Measurements from ENCODE around the gene KRT86.
"Not testable (repeated sequence)": the region's sequence is repeated elsewhere in the genome, so short reads cannot be mapped to it uniquely, and the experiment has no call there.

Gene KRT86

GRCh38 chr12:52332381-52332780 is 57.9 kb downstream of the KRT86 start:
- H3K4me1 Mint-ChIP-seq (ENCODE audit: low read depth): peaks cover 15% of the 10 kb centered on the region
- H3K27me3 Mint-ChIP-seq: peaks cover 3% of the 10 kb centered on the region
- no peak overlapping the region for H3K4me3 Mint-ChIP-seq
- no peaks in the 10 kb centered on the region for H3K9me3 Mint-ChIP-seq
- no peak overlapping the region for H3K27ac Mint-ChIP-seq
- no peaks in the 10 kb centered on the region for H3K36me3 Mint-ChIP-seq (ENCODE audit: low read depth)

GRCh38 chr12:52333321-52333720 is 58.9 kb downstream of the KRT86 start:
- H3K36me3 Mint-ChIP-seq (ENCODE audit: low read depth): no peaks in the 10 kb centered on the region

GRCh38 chr12:52334185-52334584 is 59.7 kb downstream of the KRT86 start:
- no peaks in the 10 kb centered on the region for H3K9me3 Mint-ChIP-seq
- H3K36me3 Mint-ChIP-seq (ENCODE audit: low read depth): no peaks in the 10 kb centered on the region
- H3K27ac Mint-ChIP-seq: no peak overlapping the region
- H3K4me3 Mint-ChIP-seq: no peak overlapping the region
- H3K4me1 Mint-ChIP-seq (ENCODE audit: low read depth): peaks cover 9% of the 10 kb centered on the region
- H3K27me3 Mint-ChIP-seq: peaks cover 10% of the 10 kb centered on the region

More at GRCh38 chr12:52333321-52333720, 58.9 kb downstream of the KRT86 start:
- Mint-ChIP-seq H3K27ac (no peak overlapping the region), H3K27me3 (peaks cover 3% of the 10 kb centered on the region), H3K4me3 (no peak overlapping the region), H3K4me1 (ENCODE audit: low read depth) (peaks cover 9% of the 10 kb centered on the region), H3K9me3 (no peaks in the 10 kb centered on the region)

- no peaks in the 10 kb centered on the region for H3K9me3 Mint-ChIP-seq
- H3K27me3 Mint-ChIP-seq: peaks cover 7% of the 10 kb centered on the region
- H3K4me3 Mint-ChIP-seq: no peak overlapping the region
- H3K4me1 Mint-ChIP-seq (ENCODE audit: low read depth): peaks cover 9% of the 10 kb centered on the region
- no peak overlapping the region for H3K27ac Mint-ChIP-seq
- H3K36me3 Mint-ChIP-seq (ENCODE audit: low read depth): no peaks in the 10 kb centered on the region
Measured at GRCh38 chr12:52335598-52336262, 61.3 kb downstream of the KRT86 start.

- Mint-ChIP-seq H3K27ac (peak overlapping the region; percentile 1), H3K27me3 (peaks cover 7% of the 10 kb centered on the region), H3K36me3 (ENCODE audit: low read depth) (no peaks in the 10 kb centered on the region), H3K4me3 (no peak overlapping the region), H3K4me1 (ENCODE audit: low read depth) (peaks cover 9% of the 10 kb centered on the region), H3K9me3 (no peaks in the 10 kb centered on the region)
Measured at GRCh38 chr12:52336641-52337040, 62.2 kb downstream of the KRT86 start.

- Mint-ChIP-seq H3K9me3 (no peaks in the 10 kb centered on the region), H3K36me3 (ENCODE audit: low read depth) (no peaks in the 10 kb centered on the region), H3K4me3 (no peak overlapping the region), H3K4me1 (ENCODE audit: low read depth) (peaks cover 9% of the 10 kb centered on the region), H3K27me3 (peaks cover 7% of the 10 kb centered on the region), H3K27ac (no peak overlapping the region)
Measured at GRCh38 chr12:52337054-52337453, 62.6 kb downstream of the KRT86 start.

- H3K9me3 Mint-ChIP-seq: no peaks in the 10 kb centered on the region
- H3K27ac Mint-ChIP-seq: no peak overlapping the region
- H3K4me3 Mint-ChIP-seq: no peak overlapping the region
- peaks cover 7% of the 10 kb centered on the region for H3K27me3 Mint-ChIP-seq
- H3K36me3 Mint-ChIP-seq (ENCODE audit: low read depth): no peaks in the 10 kb centered on the region
- peaks cover 9% of the 10 kb centered on the region for H3K4me1 Mint-ChIP-seq (ENCODE audit: low read depth)
Measured at GRCh38 chr12:52338241-52338960, 64.0 kb downstream of the KRT86 start.

- Mint-ChIP-seq H3K36me3 (ENCODE audit: low read depth) (no peaks in the 10 kb centered on the region), H3K27me3 (peaks cover 10% of the 10 kb centered on the region), H3K4me3 (no peak overlapping the region), H3K9me3 (no peaks in the 10 kb centered on the region), H3K27ac (no peak overlapping the region), H3K4me1 (ENCODE audit: low read depth) (peaks cover 9% of the 10 kb centered on the region)
Measured at GRCh38 chr12:52341066-52341580, 66.7 kb downstream of the KRT86 start.

- Mint-ChIP-seq H3K4me1 (ENCODE audit: low read depth) (no peaks in the 10 kb centered on the region), H3K9me3 (no peaks in the 10 kb centered on the region), H3K36me3 (ENCODE audit: low read depth) (no peaks in the 10 kb centered on the region), H3K27ac (no peak overlapping the region), H3K4me3 (no peak overlapping the region), H3K27me3 (peaks cover 10% of the 10 kb centered on the region)
Measured at GRCh38 chr12:52342781-52343490, 68.5 kb downstream of the KRT86 start.

GRCh38 chr12:52343550-52343949 is 69.1 kb downstream of the KRT86 start:
- H3K9me3 Mint-ChIP-seq: no peaks in the 10 kb centered on the region

GRCh38 chr12:52344111-52344510 is 69.7 kb downstream of the KRT86 start:
- peaks cover 3% of the 10 kb centered on the region for H3K27me3 Mint-ChIP-seq
- no peaks in the 10 kb centered on the region for H3K4me1 Mint-ChIP-seq (ENCODE audit: low read depth)
- no peaks in the 10 kb centered on the region for H3K36me3 Mint-ChIP-seq (ENCODE audit: low read depth)
- no peak overlapping the region for H3K27ac Mint-ChIP-seq
- H3K9me3 Mint-ChIP-seq: no peaks in the 10 kb centered on the region
- H3K4me3 Mint-ChIP-seq: no peak overlapping the region

More at GRCh38 chr12:52343550-52343949, 69.1 kb downstream of the KRT86 start:
- H3K4me3 Mint-ChIP-seq: no peak overlapping the region
- H3K36me3 Mint-ChIP-seq (ENCODE audit: low read depth): no peaks in the 10 kb centered on the region
- H3K4me1 Mint-ChIP-seq (ENCODE audit: low read depth): no peaks in the 10 kb centered on the region
- no peak overlapping the region for H3K27ac Mint-ChIP-seq
- H3K27me3 Mint-ChIP-seq: peaks cover 9% of the 10 kb centered on the region

GRCh38 chr12:52345041-52345440 is 70.6 kb downstream of the KRT86 start:
- not testable (repeated sequence) for H3K27me3 Mint-ChIP-seq; H3K4me1 Mint-ChIP-seq (ENCODE audit: low read depth); H3K4me3 Mint-ChIP-seq; H3K27ac Mint-ChIP-seq; H3K9me3 Mint-ChIP-seq; H3K36me3 Mint-ChIP-seq (ENCODE audit: low read depth)

GRCh38 chr12:52346593-52346992 is 72.1 kb downstream of the KRT86 start:
- peaks cover 8% of the 10 kb centered on the region for H3K4me1 Mint-ChIP-seq (ENCODE audit: low read depth)
- no peak overlapping the region for H3K27ac Mint-ChIP-seq
- no peak overlapping the region for H3K4me3 Mint-ChIP-seq
- no peaks in the 10 kb centered on the region for H3K9me3 Mint-ChIP-seq
- H3K36me3 Mint-ChIP-seq (ENCODE audit: low read depth): no peaks in the 10 kb centered on the region
- peaks cover 7% of the 10 kb centered on the region for H3K27me3 Mint-ChIP-seq

- Mint-ChIP-seq H3K36me3 (ENCODE audit: low read depth) (no peaks in the 10 kb centered on the region), H3K4me3 (no peak overlapping the region), H3K27me3 (peaks cover 11% of the 10 kb centered on the region), H3K27ac (no peak overlapping the region), H3K4me1 (ENCODE audit: low read depth) (peaks cover 12% of the 10 kb centered on the region), H3K9me3 (no peaks in the 10 kb centered on the region)
Measured at GRCh38 chr12:52347016-52347415, 72.6 kb downstream of the KRT86 start.
